ENCODE measurements around the gene OR2A2. TPM values are rescaled to one million over a fixed set of nuclear protein-coding genes. Genes with fewer than 3 reads are reported as not detected.

OR2A2 gene
- total and polyA plus RNA-seq, 2 donors (not counting 3 experiments of a cell fraction or from before 2014, with no cell fraction given), result not detected

- ChIA-PET CTCF (no interaction called here), POLR2A (no interaction called here)
- DNase-seq (ENCODE audit: low read depth, low spot score) (no peak), FAIRE-seq (no peak)
- dilution Hi-C loops (cut with MboI; ENCODE audit: extremely low pct_ligation_motif_present, low sequenced_read_pairs), result no loop called here
- Histone ChIP-seq H4K20me1 (replicated peaks; ENCODE audit: control insufficient read depth, extremely low read depth, insufficient read depth, low read length) (no peaks in the 10 kb centered on the region), H3K27me3 (ENCODE audit: control insufficient read depth in 2 of 2, insufficient read depth in 2 of 2, low read length in 2 of 2) (no peaks in the 10 kb centered on the region), H3K4me2 (ENCODE audit: insufficient read depth, low read length) (no peak within 1 kb of the TSS), H3K79me2 (ENCODE audit: control insufficient read depth, insufficient read depth, low read length) (no peaks in the 10 kb centered on the region), H3K9ac (replicated peaks; ENCODE audit: extremely low read depth, insufficient read depth, low read length) (no peak within 1 kb of the TSS), H3K27ac (ENCODE audit: insufficient read depth, low read depth, low read length) (no peak within 1 kb of the TSS), H3K4me3 (replicated peaks in 1 of 3; ENCODE audit: insufficient read depth in 1 of 3, low read depth in 1 of 3, low read length in 3 of 3) (no peak within 1 kb of the TSS), H3K4me1 (ENCODE audit: control insufficient read depth, extremely low read depth, insufficient read depth, low read length) (no peaks in the 10 kb centered on the region), H2AFZ (ENCODE audit: low read depth, low read length) (no peak within 1 kb of the TSS), H3K9me3 (replicated peaks; ENCODE audit: control insufficient read depth, insufficient read depth, low read length) (no peaks in the 10 kb centered on the region), H3K9me1 (replicated peaks; ENCODE audit: control insufficient read depth, extremely low read depth, insufficient read depth, low read length) (no peaks in the 10 kb centered on the region), H3K36me3 (ENCODE audit: control insufficient read depth in 2 of 2, extremely low read depth in 1 of 2, insufficient read depth in 2 of 2, low read length in 2 of 2) (no peaks in the 10 kb centered on the region)
- no TSS peak for BruUV-seq (replicated peaks)
- intact Hi-C loops (cut with micrococcal nuclease), result no loop called here
- no peak for TF ChIP-seq FOS (IDR thresholded peaks at IDR 0.05; ENCODE audit: borderline replicate concordance, insufficient read depth, low read length)
- TF ChIP-seq, protein P1, sequence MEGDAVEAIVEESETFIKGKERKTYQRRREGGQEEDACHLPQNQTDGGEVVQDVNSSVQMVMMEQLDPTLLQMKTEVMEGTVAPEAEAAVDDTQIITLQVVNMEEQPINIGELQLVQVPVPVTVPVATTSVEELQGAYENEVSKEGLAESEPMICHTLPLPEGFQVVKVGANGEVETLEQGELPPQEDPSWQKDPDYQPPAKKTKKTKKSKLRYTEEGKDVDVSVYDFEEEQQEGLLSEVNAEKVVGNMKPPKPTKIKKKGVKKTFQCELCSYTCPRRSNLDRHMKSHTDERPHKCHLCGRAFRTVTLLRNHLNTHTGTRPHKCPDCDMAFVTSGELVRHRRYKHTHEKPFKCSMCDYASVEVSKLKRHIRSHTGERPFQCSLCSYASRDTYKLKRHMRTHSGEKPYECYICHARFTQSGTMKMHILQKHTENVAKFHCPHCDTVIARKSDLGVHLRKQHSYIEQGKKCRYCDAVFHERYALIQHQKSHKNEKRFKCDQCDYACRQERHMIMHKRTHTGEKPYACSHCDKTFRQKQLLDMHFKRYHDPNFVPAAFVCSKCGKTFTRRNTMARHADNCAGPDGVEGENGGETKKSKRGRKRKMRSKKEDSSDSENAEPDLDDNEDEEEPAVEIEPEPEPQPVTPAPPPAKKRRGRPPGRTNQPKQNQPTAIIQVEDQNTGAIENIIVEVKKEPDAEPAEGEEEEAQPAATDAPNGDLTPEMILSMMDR (IDR thresholded peaks at IDR 0.05; ENCODE audit: extremely low read depth in 1 of 2, insufficient read depth in 1 of 2, low read depth in 1 of 2, low read length in 2 of 2), result no peak
- no peak for TF ChIP-seq EZH2 (IDR thresholded peaks at IDR 0.05; ENCODE audit: borderline replicate concordance, low read depth, low read length, severe bottlenecking)
- no peak for TF ChIP-seq GATA2 (IDR thresholded peaks at IDR 0.05; ENCODE audit: insufficient read depth, insufficient read length, low read depth, low read length)
- no peak for TF ChIP-seq MYC (IDR thresholded peaks at IDR 0.05; ENCODE audit: low read depth, low read length)
- no peak for TF ChIP-seq POLR2A (IDR thresholded peaks at IDR 0.05; ENCODE audit: low read depth, low read length)
- no peak for TF ChIP-seq JUN (IDR thresholded peaks at IDR 0.05; ENCODE audit: borderline replicate concordance, insufficient read depth, insufficient read length, low read depth)
- TF ChIP-seq, protein P2, sequence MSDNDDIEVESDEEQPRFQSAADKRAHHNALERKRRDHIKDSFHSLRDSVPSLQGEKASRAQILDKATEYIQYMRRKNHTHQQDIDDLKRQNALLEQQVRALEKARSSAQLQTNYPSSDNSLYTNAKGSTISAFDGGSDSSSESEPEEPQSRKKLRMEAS (IDR thresholded peaks at IDR 0.05; ENCODE audit: insufficient read depth, insufficient read length), result no peak
- TF ChIP-seq POLR2AphosphoS5 (IDR thresholded peaks at IDR 0.05; ENCODE audit: insufficient read depth, low read depth, low read length), result no peak
Measured at GRCh38 chr7:144122876-144123275, 13.5 kb downstream of the OR2A2 start, which contains the start of gene OR2A14. Gene OR2A14 (plus strand): TSS chr7:144123176. CDS start chr7:144129113, 5,937 bp downstream.

Data from endothelial cell of umbilical vein (primary cell).